GM19395 (cell line): ENCODE measurements around the gene PRSS27.

Experiments used
- ATAC-seq: cut with Tn5 transposase; IDR thresholded peaks from one replicate; pipeline ENCODE4 v1.9.1; 2021; ENCODE audit warnings: mild to moderate bottlenecking, moderate library complexity; ENCODE audit not compliant: unreplicated experiment

Gene PRSS27

GRCh38 chr16:2710021-2710710 lies 9.9 kb downstream of the PRSS27 start:
- ATAC-seq: no peak

GRCh38 chr16:2709588-2709984 lies 10.4 kb downstream of the PRSS27 start:
- no peak for ATAC-seq

GRCh38 chr16:2708955-2709587 lies 11.0 kb downstream of the PRSS27 start:
- ATAC-seq: no peak

- ATAC-seq: no peak
Observed at GRCh38 chr16:2708290-2708639, 11.8 kb downstream of the PRSS27 start.

DNA sequence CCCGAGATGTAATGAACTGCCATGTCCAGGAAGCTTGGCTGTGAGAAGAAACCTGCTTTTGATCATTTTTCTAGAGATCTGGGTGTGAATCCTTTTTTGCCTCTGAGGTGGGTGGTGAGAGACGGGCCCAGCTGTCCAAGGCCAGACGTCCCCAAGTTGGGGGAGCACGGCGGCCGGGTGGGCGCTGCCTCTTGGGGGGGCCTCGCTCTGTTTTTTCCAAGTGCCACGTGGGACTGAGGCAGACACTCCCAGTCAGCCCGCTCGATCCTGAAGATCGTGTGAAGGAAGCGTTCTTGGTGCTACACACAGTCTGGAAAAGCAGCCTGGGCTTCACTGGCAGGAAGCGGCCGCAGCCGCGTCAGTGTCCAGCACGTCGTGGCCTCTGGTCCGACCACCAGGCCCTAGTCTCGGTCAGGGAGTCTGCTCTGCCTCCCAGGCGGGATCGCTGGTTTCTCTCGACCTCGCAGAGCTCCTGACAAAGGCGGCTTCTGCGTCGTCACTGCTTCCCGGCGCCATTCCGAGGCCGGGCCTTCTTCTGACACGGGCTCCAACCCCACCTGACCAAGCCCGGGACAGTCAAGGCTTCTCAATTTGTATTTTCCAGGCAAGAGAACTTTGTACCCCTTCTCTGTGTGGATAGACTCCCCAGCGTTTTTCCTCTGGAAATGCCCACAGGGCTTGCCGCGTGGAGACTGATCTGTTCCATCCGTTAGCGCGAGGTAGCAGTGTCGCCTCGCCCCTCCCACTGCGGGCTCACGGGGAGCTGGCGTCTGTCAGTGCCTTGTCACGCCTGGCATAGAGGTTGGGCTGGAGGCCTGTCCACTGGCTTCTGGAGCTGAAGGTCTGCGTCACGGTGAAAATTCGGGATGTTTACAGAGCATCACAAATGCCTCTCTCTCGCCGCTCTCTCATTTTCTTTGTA lies 12.4 kb downstream of the PRSS27 start:
- ATAC-seq: no peak

DNA sequence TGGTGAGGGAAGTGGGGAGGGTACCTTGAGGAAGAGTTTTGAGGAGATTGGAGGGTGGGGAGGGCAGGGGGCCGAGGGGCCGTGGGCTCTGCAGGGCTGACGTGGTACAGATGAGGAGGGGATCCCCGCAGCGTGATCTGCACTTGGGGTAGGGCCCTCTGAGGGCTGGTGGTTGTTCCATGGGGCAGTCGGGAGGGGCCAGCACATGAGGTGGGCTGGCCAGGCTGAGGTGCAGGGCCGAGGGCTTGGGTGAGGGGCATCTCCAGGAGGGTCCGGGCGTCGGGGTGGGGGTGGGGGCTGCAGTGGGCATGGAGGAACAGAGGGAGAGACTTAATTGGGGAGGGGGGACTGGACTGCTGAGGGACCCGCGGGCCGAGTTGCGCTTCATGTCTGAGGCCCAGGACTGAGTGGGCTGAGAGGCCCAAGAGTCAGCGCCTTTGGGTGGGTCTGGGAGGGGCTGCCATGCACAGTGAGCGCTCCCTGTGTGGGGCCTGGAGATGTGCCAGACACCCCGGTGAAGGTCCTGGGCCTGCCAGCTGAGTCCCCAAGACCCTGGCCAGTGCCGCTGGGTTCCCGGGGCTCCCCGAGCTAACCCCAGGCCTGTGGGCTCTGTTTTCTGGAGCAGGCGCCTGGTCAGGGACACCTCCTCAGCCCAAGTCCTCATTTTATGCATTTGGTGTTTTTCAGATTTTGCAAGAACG lies 13.3 kb downstream of the PRSS27 start:
- no peak for ATAC-seq

DNA sequence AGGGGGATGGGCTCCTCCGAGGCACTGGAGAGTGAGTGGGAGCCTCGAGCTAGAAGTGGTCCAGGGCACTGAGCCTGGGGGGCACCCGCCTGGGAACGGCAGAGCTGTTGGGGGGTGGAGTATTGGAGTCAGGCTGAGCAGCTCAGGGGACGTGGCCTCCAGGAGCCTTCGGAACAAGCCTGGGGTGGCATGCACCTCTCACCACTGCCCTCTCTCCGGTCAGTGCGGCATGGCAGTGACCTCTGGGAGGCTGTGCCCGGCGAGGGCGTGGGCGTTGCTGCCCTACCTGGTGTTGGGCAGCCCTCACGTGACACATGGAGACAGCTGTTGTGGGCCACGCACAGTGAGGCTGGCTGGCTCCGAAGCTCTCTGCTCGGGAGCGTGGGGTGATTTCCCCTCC lies 13.9 kb downstream of the PRSS27 start:
- ATAC-seq: no peak

DNA sequence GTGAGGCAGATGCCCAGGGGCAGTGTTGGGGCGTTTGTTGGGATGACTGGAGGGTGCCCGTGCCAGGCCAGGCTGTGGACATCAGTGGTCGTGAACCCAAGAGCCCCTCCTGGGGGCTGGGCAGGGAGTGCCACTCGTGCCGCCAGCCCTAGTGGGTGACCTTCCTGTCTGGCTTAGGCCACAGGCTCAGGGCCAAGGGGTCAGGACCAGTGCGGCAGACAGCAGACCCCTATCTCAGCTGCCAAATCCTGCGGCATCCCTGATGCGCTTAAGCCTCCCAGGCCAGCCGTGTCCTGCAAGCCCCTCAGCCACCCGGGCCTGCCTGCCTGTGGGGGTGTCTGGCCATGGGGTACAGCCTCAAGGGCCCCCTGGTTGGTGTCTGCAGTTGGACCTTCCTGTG lies 14.7 kb downstream of the PRSS27 start:
- no peak for ATAC-seq

DNA sequence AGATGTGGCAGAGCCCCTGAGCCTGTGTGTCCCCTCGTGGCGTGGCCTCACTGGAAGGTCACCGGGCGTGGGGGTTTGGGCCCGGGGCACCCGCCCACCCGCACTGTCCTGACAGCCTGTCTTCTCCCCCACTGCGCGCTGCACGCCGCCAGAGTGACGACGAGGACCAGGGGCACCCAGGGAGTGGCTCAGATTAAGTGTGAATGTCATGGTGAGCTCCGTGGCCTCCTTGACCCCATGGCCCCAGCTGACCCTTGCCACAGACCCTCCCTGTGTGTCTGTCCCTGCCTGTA lies 15.1 kb downstream of the PRSS27 start:
- ATAC-seq: no peak

DNA sequence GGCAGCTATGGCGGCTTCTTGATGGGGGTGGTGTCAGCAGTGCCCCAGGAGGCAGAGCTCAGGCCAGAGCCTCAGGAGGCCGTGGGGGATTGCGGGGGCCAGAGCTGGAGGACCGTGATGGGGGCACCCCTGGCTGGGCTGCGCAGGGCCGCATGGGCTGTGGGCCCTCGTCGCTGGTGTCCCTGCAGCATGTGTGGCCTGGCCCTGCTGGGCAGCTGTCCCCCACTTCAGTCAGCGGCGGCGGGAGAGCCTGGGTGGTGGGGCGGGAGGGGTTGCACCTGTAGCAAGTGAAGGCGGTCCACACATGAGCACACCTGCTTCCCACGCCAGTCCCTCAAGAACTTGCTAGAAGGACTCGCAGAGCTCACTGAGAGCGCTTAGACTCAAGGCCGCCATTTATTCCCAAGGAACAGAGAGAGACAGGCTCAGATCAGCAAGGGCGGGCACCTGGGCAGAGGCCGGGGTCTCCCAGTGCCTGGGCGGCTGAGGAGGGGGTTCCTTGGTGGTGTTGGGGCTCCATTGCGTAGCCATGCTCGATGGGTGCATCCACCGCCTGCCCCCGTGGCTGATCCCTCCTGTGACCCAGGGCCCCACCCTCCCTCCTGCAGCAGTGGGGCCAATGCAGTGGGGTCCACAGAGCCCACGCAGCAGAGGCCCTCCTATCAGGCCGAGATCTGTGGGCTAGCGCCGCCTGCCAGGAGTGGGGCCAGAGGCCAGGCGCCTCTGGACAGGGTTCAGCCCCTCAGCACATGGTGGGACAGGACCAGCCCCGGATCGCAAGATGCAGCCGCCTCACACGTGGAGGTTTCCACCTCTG lies 15.7 kb downstream of the PRSS27 start:
- no peak for ATAC-seq

- ATAC-seq: no peak
Observed at GRCh38 chr16:2702871-2703745, 16.9 kb downstream of the PRSS27 start.

DNA sequence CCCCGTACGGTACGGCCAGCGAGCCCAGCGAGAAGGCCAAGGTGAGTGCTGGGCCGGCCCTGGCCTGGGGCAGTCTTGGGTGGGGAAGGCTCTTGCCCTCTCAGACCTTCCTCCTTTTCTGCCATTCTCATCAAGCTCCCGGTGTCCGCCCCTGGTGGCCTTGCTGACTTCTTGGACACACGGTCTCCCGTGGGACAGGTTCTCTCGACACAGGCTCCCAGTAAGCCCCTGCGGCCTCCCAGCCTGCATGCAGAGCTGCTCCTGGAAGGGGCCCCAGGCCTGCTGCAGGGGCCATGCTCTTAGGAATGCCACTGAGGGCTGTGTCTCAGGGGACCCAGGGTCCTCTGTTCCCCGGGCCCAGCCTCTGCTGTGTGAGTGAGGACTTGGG lies 17.6 kb downstream of the PRSS27 start:
- no peak for ATAC-seq

- no peak for ATAC-seq
Observed at GRCh38 chr16:2701713-2702437, 18.1 kb downstream of the PRSS27 start.

DNA sequence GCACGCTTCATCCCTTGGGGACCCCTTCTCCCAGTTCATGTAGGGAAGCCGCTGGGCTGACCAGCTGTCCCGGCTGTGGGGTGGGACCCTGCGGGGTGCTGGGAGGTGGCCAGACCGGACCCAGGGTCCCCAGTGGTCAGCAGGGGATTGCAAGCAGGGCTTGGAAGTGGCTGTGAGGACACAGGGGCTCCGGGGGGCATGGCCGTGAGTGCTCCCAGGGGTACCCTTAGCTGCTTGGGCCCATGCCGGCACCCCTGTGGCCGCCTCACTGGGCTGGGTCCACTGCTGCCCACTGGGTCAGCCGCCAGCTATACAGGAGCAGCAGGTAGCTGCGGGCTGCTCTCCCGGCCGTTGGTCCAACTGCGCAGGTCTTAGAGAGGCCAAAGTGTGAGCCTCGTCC lies 18.8 kb downstream of the PRSS27 start:
- no peak for ATAC-seq

GRCh38 chr16:2700786-2701185 lies 19.2 kb downstream of the PRSS27 start:
- no peak for ATAC-seq

- ATAC-seq: no peak
Observed at GRCh38 chr16:2699791-2700600, 20.0 kb downstream of the PRSS27 start.

DNA sequence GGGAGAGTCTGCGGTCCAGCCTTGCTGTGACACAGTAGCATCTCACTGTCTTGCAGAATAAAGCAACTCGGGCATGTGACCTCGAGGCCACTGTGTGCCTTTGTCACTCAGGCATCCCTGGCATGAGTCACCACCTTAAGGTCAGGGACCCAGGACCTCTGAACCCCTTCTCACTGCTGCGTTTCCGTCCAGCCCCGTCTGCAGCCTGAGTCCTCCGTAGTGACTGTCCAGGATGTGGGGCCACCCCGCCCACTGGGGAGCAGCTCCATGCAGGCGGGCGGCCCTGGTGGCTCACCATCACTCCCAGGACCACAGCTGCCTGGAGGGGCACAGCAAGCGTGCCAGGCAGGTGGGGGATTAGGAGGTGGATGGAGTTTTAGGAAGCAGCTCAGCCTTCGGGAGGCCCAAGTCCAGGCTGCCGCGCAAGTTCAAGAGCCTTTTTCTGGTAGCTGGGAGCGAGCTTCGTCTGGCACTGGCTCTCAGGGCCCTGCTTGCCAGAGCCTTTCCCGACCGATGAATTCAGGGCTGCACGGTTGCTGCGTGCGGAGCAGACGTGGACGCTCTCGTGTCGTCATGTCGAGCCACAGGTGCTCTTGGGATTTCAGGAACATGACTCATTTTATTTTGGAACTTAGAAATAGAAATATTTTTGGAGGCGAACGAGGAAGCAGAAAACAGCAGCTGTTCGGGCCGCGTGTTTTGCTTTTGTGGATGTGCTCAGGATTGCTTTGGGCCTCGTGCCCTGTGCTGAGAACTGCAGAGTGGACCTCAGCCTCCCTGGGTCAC lies 20.9 kb downstream of the PRSS27 start:
- no peak for ATAC-seq
